Activated CD4-positive, alpha-beta memory T cell treated with anti-CD3 and anti-CD28 coated beads for 36 hours (primary cell): Measurements from ENCODE around the gene GNAS-AS1. TPM values are rescaled to one million over a fixed set of nuclear protein-coding genes. Genes with fewer than 3 reads are reported as not detected.
A peak's percentile ranks its signal among the peaks of the same experiment; 100 is the strongest.

Experiments
- CTCF ChIA-PET: fragments of 350-600 bp; sonication (Branson Sonifier 250); formaldehyde crosslinking; loops from one replicate; lab custom pipeline; 2021; ENCODE audit warnings: antibody characterized with exemption, inconsistent platforms; lab: Charles Lee
- POLR2A ChIA-PET: fragments of 350-600 bp; sonication (Branson Sonifier 250); formaldehyde crosslinking; loops from one replicate; lab custom pipeline; 2021; ENCODE audit warnings: antibody characterized with exemption; lab: Charles Lee
- DNase-seq: peaks from one replicate; pipeline ENCODE4 v3.0.0-alpha.2; 2020
- H3K27ac Mint-ChIP-seq: one replicate; pipeline ENCODE4 v1.8.0; 2021; ENCODE audit warnings: mixed read lengths
- H3K27me3 Mint-ChIP-seq: one replicate; pipeline ENCODE4 v1.8.0; 2021; ENCODE audit warnings: mixed read lengths
- H3K36me3 Mint-ChIP-seq: one replicate; pipeline ENCODE4 v1.8.0; 2021; ENCODE audit warnings: mixed read lengths
- H3K4me1 Mint-ChIP-seq: one replicate; pipeline ENCODE4 v1.8.0; 2021; ENCODE audit warnings: low read depth, mixed read lengths
- H3K4me3 Mint-ChIP-seq: one replicate; pipeline ENCODE4 v1.8.0; 2021; ENCODE audit warnings: mild to moderate bottlenecking, mixed read lengths
- H3K9me3 Mint-ChIP-seq: one replicate; pipeline ENCODE4 v1.8.0; 2021; ENCODE audit warnings: mixed read lengths
- intact Hi-C: fragments of 100-400 bp; cut with micrococcal nuclease; formaldehyde crosslinking; loops from one replicate; pipeline ENCODE4 v1.15.1; 2023
- total RNA-seq, 2 experiments: library from RNA; stranded (reverse); gene quantifications; one replicate each; pipeline ENCODE4 v1.2.3, GENCODE V29; 2021

Gene GNAS-AS1
- total RNA-seq, 2 experiments from 2014 or later = 1.1 to 1.3 TPM

- POLR2A ChIA-PET = interaction anchor here (0.8 to 1.4 kb wide), 2 partner anchors 139 to 151 kb away, joined by 4 to 5 read pairs; no protein-coding TSS in a partner anchor
- peak; percentile 85 for DNase-seq
- H3K4me3 Mint-ChIP-seq = peak overlapping the region; percentile 91
- peak overlapping the region; percentile 96 for H3K27ac Mint-ChIP-seq
- CTCF ChIA-PET = no interaction called here
- H3K27me3 Mint-ChIP-seq = no peaks in the 10 kb centered on the region
- H3K36me3 Mint-ChIP-seq = peaks cover 35% of the 10 kb centered on the region
- no peaks in the 10 kb centered on the region for H3K9me3 Mint-ChIP-seq
- intact Hi-C loops = loop anchor here (1.0 to 5.0 kb wide), 6 partner anchors 88 to 1500 kb away; partner anchors contain the start of genes ATP5F1E, NELFCD, RAB22A and RBM38
- peaks cover 47% of the 10 kb centered on the region for H3K4me1 Mint-ChIP-seq
Measured at GRCh38 chr20:58892141-58892931, 41.6 kb upstream of the GNAS-AS1 start.

- DNase-seq = peak; percentile 46
- peak overlapping the region; percentile 91 for H3K4me3 Mint-ChIP-seq
- CTCF ChIA-PET = no interaction called here
- H3K27ac Mint-ChIP-seq = peak overlapping the region; percentile 96
- no peaks in the 10 kb centered on the region for H3K9me3 Mint-ChIP-seq
- peaks cover 47% of the 10 kb centered on the region for H3K4me1 Mint-ChIP-seq
- no peaks in the 10 kb centered on the region for H3K27me3 Mint-ChIP-seq
- peaks cover 30% of the 10 kb centered on the region for H3K36me3 Mint-ChIP-seq
- intact Hi-C loops = loop anchor here (1.0 to 5.0 kb wide), 6 partner anchors 89 to 1499 kb away; partner anchors contain the start of genes ATP5F1E, NELFCD, RAB22A and RBM38
- POLR2A ChIA-PET = interaction anchor here (0.5 to 1.4 kb wide), 4 partner anchors 9 to 240 kb away, joined by 3 to 6 read pairs (median 5); partner anchors contain the start of gene STX16
Measured at GRCh38 chr20:58891718-58892140, 41.0 kb upstream of the GNAS-AS1 start.

- ChIA-PET CTCF (no interaction called here), POLR2A (interaction anchor here (0.5 to 1.4 kb wide), 4 partner anchors 8 to 240 kb away, joined by 3 to 6 read pairs (median 5); partner anchors contain the start of gene STX16)
- peaks cover 26% of the 10 kb centered on the region for H3K36me3 Mint-ChIP-seq
- H3K27me3 Mint-ChIP-seq = no peaks in the 10 kb centered on the region
- peak overlapping the region; percentile 66 for H3K4me3 Mint-ChIP-seq
- peaks cover 48% of the 10 kb centered on the region for H3K4me1 Mint-ChIP-seq
- H3K27ac Mint-ChIP-seq = peak overlapping the region; percentile 87
- peak; percentile 78 for DNase-seq
- intact Hi-C loops = loop anchor here (5.0 kb wide), 3 partner anchors 276 to 1499 kb away; partner anchors contain the start of genes RAB22A and RBM38
- no peaks in the 10 kb centered on the region for H3K9me3 Mint-ChIP-seq
Measured at GRCh38 chr20:58891086-58891717, 40.5 kb upstream of the GNAS-AS1 start.

GRCh38 chr20:58890518-58891085, 39.9 kb upstream of the GNAS-AS1 start:
- peaks cover 45% of the 10 kb centered on the region for H3K4me1 Mint-ChIP-seq
- H3K36me3 Mint-ChIP-seq = peaks cover 20% of the 10 kb centered on the region
- no peaks in the 10 kb centered on the region for H3K9me3 Mint-ChIP-seq
- H3K4me3 Mint-ChIP-seq = peak overlapping the region; percentile 88
- ChIA-PET POLR2A (interaction anchor here (0.6 to 1.9 kb wide), 6 partner anchors 141 to 240 kb away, joined by 3 to 12 read pairs (median 5); partner anchors contain the start of genes ATP5F1E and STX16), CTCF (no interaction called here)
- H3K27ac Mint-ChIP-seq = peak overlapping the region; percentile 93
- DNase-seq = peak; percentile 69
- H3K27me3 Mint-ChIP-seq = no peaks in the 10 kb centered on the region
- intact Hi-C loops = loop anchor here (1.0 to 5.0 kb wide), 4 partner anchors 233 to 1498 kb away; partner anchors contain the start of genes RAB22A and RBM38

- Mint-ChIP-seq H3K4me1 (peaks cover 39% of the 10 kb centered on the region), H3K4me3 (peak overlapping the region; percentile 88), H3K9me3 (no peaks in the 10 kb centered on the region), H3K27me3 (no peaks in the 10 kb centered on the region), H3K36me3 (peaks cover 14% of the 10 kb centered on the region), H3K27ac (peak overlapping the region; percentile 93)
- intact Hi-C loops = loop anchor here (1.0 to 5.0 kb wide), 4 partner anchors 233 to 1498 kb away; partner anchors contain the start of genes RAB22A and RBM38
- ChIA-PET CTCF (no interaction called here), POLR2A (interaction anchor here (0.6 to 1.9 kb wide), 9 partner anchors 16 to 275 kb away, joined by 3 to 12 read pairs (median 4); partner anchors contain the start of genes ATP5F1E and STX16)
- no peak for DNase-seq
Measured at GRCh38 chr20:58889798-58890517, 39.3 kb upstream of the GNAS-AS1 start.

- ChIA-PET POLR2A (interaction anchor here (0.9 to 1.9 kb wide), 7 partner anchors 18 to 275 kb away, joined by 3 to 12 read pairs (median 4); partner anchors contain the start of genes ATP5F1E and STX16), CTCF (no interaction called here)
- intact Hi-C loops = no loop called here
Measured at GRCh38 chr20:58889334-58889760, 38.6 kb upstream of the GNAS-AS1 start.

GRCh38 chr20:58888521-58889333, 38.0 kb upstream of the GNAS-AS1 start:
- Mint-ChIP-seq H3K27me3 (no peaks in the 10 kb centered on the region), H3K36me3 (peaks cover 11% of the 10 kb centered on the region), H3K4me3 (peak overlapping the region; percentile 80), H3K27ac (peak overlapping the region; percentile 58), H3K4me1 (peaks cover 27% of the 10 kb centered on the region), H3K9me3 (no peaks in the 10 kb centered on the region)
- CTCF ChIA-PET = no interaction called here
- POLR2A ChIA-PET = interaction anchor here (0.6 to 1.9 kb wide), 8 partner anchors 10 to 237 kb away, joined by 3 to 12 read pairs (median 4); partner anchors contain the start of genes ATP5F1E and STX16
- intact Hi-C loops = no loop called here
- peak; percentile 88 for DNase-seq

More at GRCh38 chr20:58889334-58889760, 38.6 kb upstream of the GNAS-AS1 start:
- no peaks in the 10 kb centered on the region for H3K9me3 Mint-ChIP-seq
- H3K27ac Mint-ChIP-seq = peak overlapping the region; percentile 84
- DNase-seq = no peak
- no peaks in the 10 kb centered on the region for H3K27me3 Mint-ChIP-seq
- peaks cover 12% of the 10 kb centered on the region for H3K36me3 Mint-ChIP-seq
- peak overlapping the region; percentile 81 for H3K4me3 Mint-ChIP-seq
- peaks cover 33% of the 10 kb centered on the region for H3K4me1 Mint-ChIP-seq

GRCh38 chr20:58888103-58888502, 37.4 kb upstream of the GNAS-AS1 start:
- Mint-ChIP-seq H3K36me3 (peaks cover 6% of the 10 kb centered on the region), H3K27me3 (no peaks in the 10 kb centered on the region), H3K27ac (peak overlapping the region; percentile 58), H3K9me3 (no peaks in the 10 kb centered on the region), H3K4me1 (peaks cover 22% of the 10 kb centered on the region), H3K4me3 (peak overlapping the region; percentile 80)
- DNase-seq = no peak
- ChIA-PET POLR2A (no interaction called here), CTCF (no interaction called here)
- intact Hi-C loops = no loop called here

- intact Hi-C loops = no loop called here
- H3K9me3 Mint-ChIP-seq = no peaks in the 10 kb centered on the region
- CTCF ChIA-PET = interaction anchor here (0.7 to 1.2 kb wide), 8 partner anchors 14 to 642 kb away, joined by 3 to 4 read pairs (median 3); no protein-coding TSS in a partner anchor
Measured at GRCh38 chr20:58886546-58886945, 35.8 kb upstream of the GNAS-AS1 start.

GRCh38 chr20:58884966-58885365, 34.3 kb upstream of the GNAS-AS1 start:
- intact Hi-C loops = no loop called here
- DNase-seq = no peak
- Mint-ChIP-seq H3K4me3 (no peak overlapping the region), H3K9me3 (no peaks in the 10 kb centered on the region), H3K27ac (no peak overlapping the region), H3K27me3 (no peaks in the 10 kb centered on the region), H3K4me1 (peaks cover 22% of the 10 kb centered on the region), H3K36me3 (no peaks in the 10 kb centered on the region)
- CTCF ChIA-PET = no interaction called here
- POLR2A ChIA-PET = no interaction called here

More at GRCh38 chr20:58886546-58886945, 35.8 kb upstream of the GNAS-AS1 start:
- peaks cover 2% of the 10 kb centered on the region for H3K36me3 Mint-ChIP-seq
- POLR2A ChIA-PET = interaction anchor here (0.6 kb wide), 1 partner anchor 1298 kb away, joined by 3 read pairs; no protein-coding TSS in a partner anchor
- no peak overlapping the region for H3K4me3 Mint-ChIP-seq
- H3K27me3 Mint-ChIP-seq = no peaks in the 10 kb centered on the region
- DNase-seq = no peak
- no peak overlapping the region for H3K27ac Mint-ChIP-seq
- peaks cover 22% of the 10 kb centered on the region for H3K4me1 Mint-ChIP-seq
